CD14-positive monocyte (primary cell): ENCODE results near the gene BAZ1A. TPM values are rescaled to one million over a fixed set of nuclear protein-coding genes. Genes with fewer than 3 reads are reported as not detected.
A peak's percentile ranks its signal among the peaks of the same experiment; 100 is the strongest.

Experiments used
- DNase-seq, 3 donors: peaks; one replicate each; pipeline ENCODE4 v3.0.0-alpha.2; 2011 to 2022
- H2AFZ ChIP-seq: 2 replicates; pipeline ENCODE4 v1.6.0; 2012; ENCODE audit warnings: mild to moderate bottlenecking, low read depth, low read length, inconsistent platforms; ENCODE audit not compliant: insufficient read depth, poor library complexity, severe bottlenecking
- H3K27ac ChIP-seq, 2 donors: 1 replicate in 1 of 2; 2 replicates in 1 of 2; pipeline ENCODE4 v1.5.1; 2012 to 2013; ENCODE audit warnings: low read length in 2 of 2, control low read depth in 1 of 2, inconsistent platforms in 1 of 2, low read depth in 1 of 2, mild to moderate bottlenecking in 1 of 2
- H3K27me3 ChIP-seq, 2 donors: one replicate each; pipeline versions ENCODE4 v1.6.0 to v1.6.1; 2011 to 2013; ENCODE audit warnings: low read length in 2 of 2; ENCODE audit not compliant: control insufficient read depth in 2 of 2, insufficient read depth in 2 of 2
- H3K36me3 ChIP-seq, 2 donors: replicated peaks in 1 of 2; 1 replicate in 1 of 2; 2 replicates in 1 of 2; pipeline versions ENCODE4 v1.5.1 to v1.6.1; 2012 to 2013; ENCODE audit warnings: low read length in 2 of 2, control low read depth in 1 of 2, inconsistent platforms in 1 of 2, mild to moderate bottlenecking in 1 of 2; ENCODE audit not compliant: insufficient read depth in 2 of 2, control insufficient read depth in 1 of 2
- H3K4me1 ChIP-seq, 2 donors: 1 replicate in 1 of 2; 2 replicates in 1 of 2; pipeline versions ENCODE4 v1.5.1 to v1.6.1; 2012 to 2013; ENCODE audit warnings: low read length in 2 of 2, control low read depth in 1 of 2, inconsistent platforms in 1 of 2, mild to moderate bottlenecking in 1 of 2, moderate library complexity in 1 of 2; ENCODE audit not compliant: insufficient read depth in 2 of 2, control insufficient read depth in 1 of 2
- H3K4me2 ChIP-seq: replicated peaks from 2 replicates; pipeline ENCODE3; 2012; ENCODE audit warnings: low read length, moderate library complexity, mild to moderate bottlenecking; ENCODE audit not compliant: poor library complexity, severe bottlenecking; ENCODE audit errors: extremely low read depth
- H3K4me3 ChIP-seq, 3 experiments: fragments of 200-600 bp in 1 of 3; sonication (generic) in 1 of 3; replicated peaks in 1 of 3; 1 replicate in 2 of 3; 2 replicates in 1 of 3; pipeline ENCODE4 v1.5.1; 2011 to 2013; ENCODE audit warnings: low read length in 3 of 3, mild to moderate bottlenecking in 3 of 3, control low read depth in 2 of 3, low read depth in 2 of 3, inconsistent platforms in 1 of 3, moderate library complexity in 1 of 3
- H3K79me2 ChIP-seq: 2 replicates; pipeline ENCODE4 v1.6.0; 2012; ENCODE audit warnings: mild to moderate bottlenecking, control low read depth, inconsistent platforms, low read length, moderate library complexity; ENCODE audit not compliant: insufficient read depth
- H3K9ac ChIP-seq: 2 replicates; pipeline ENCODE4 v1.6.0; 2017; ENCODE audit warnings: low read length, mild to moderate bottlenecking; ENCODE audit not compliant: insufficient read depth, poor library complexity, severe bottlenecking
- H3K9me3 ChIP-seq, 2 donors: replicated peaks in 1 of 2; 1 replicate in 1 of 2; 2 replicates in 1 of 2; pipeline versions ENCODE4 v1.5.1 to v1.6.1; 2012 to 2013; ENCODE audit warnings: low read length in 2 of 2, control low read depth in 1 of 2; ENCODE audit not compliant: control insufficient read depth in 1 of 2, insufficient read depth in 1 of 2
- H4K20me1 ChIP-seq: 2 replicates; pipeline ENCODE4 v1.6.0; 2012; ENCODE audit warnings: mild to moderate bottlenecking, low read length, control low read depth, moderate library complexity; ENCODE audit not compliant: insufficient read depth
- H3K27ac Mint-ChIP-seq, 7 donors: one replicate each; pipeline ENCODE4 v1.8.0; 2020; ENCODE audit warnings: mild to moderate bottlenecking in 7 of 7, mixed read lengths in 7 of 7, moderate library complexity in 6 of 7, inconsistent platforms in 2 of 7
- H3K27me3 Mint-ChIP-seq, 3 donors: one replicate each; pipeline ENCODE4 v1.8.0; 2021 to 2022; ENCODE audit warnings: low read depth in 3 of 3, mild to moderate bottlenecking in 3 of 3, mixed read lengths in 3 of 3, moderate library complexity in 3 of 3, inconsistent platforms in 1 of 3
- H3K36me3 Mint-ChIP-seq, 2 donors: one replicate each; pipeline ENCODE4 v1.8.0; 2020; ENCODE audit warnings: mixed read lengths in 2 of 2, inconsistent platforms in 1 of 2, mild to moderate bottlenecking in 1 of 2
- H3K4me1 Mint-ChIP-seq: one replicate; pipeline ENCODE4 v1.8.0; 2020; ENCODE audit warnings: mild to moderate bottlenecking, mixed read lengths
- H3K4me3 Mint-ChIP-seq, 2 donors: one replicate each; pipeline ENCODE4 v1.8.0; 2020; ENCODE audit warnings: mild to moderate bottlenecking in 2 of 2, mixed read lengths in 2 of 2, moderate library complexity in 1 of 2
- H3K9me3 Mint-ChIP-seq, 7 donors: one replicate each; pipeline ENCODE4 v1.8.0; 2020 to 2022; ENCODE audit warnings: mixed read lengths in 7 of 7, mild to moderate bottlenecking in 6 of 7, moderate library complexity in 6 of 7, inconsistent platforms in 2 of 7
- CTCF ChIP-seq: fragments of 200-600 bp; IDR thresholded peaks from one replicate; pipeline ENCODE4 v1.8.0; 2022; ENCODE audit warnings: antibody characterized with exemption, mild to moderate bottlenecking
- WGBS: methylation state at CpG from one replicate; pipeline ENCODE4 v1.1.5; 2013; ENCODE audit warnings: missing lambda C conversion rate; ENCODE audit not compliant: insufficient coverage; 5-methylcytosine and 5-hydroxymethylcytosine counted together
- intact Hi-C, 2 donors: fragments of 100-400 bp; cut with micrococcal nuclease; formaldehyde crosslinking; loops; one replicate each; pipeline versions ENCODE4 v1.15.0 to v1.15.1; 2023
- polyA plus RNA-seq, 3 donors: library from polyadenylated mRNA; depleted of rRNA in 1 of 3; unstranded in 2 of 3; stranded (reverse) in 1 of 3; fragments of 300-500 nt in 2 of 3; fragments of >200 nt in 1 of 3; fragmentation: Illumina TruSeq in 2 of 3; gene quantifications; 1 replicate in 2 of 3; 2 replicates in 1 of 3; pipeline ENCODE4 v1.2.3, GENCODE V29; 2012 to 2021

The BAZ1A gene
- polyA plus RNA-seq, 3 donors: 7.3 to 25.5 (median 12.7) TPM

GRCh38 chr14:34780646-34781045 is 94.5 kb downstream of the BAZ1A start:
- H3K4me1 ChIP-seq: no peaks in the 10 kb centered on the region
- Mint-ChIP-seq H3K36me3 (peaks cover 69 to 87% of the 10 kb centered on the region in 2 donors), H3K27me3 (no peaks in the 10 kb centered on the region), H3K4me1 (peaks cover 1% of the 10 kb centered on the region), H3K4me3 (no peak overlapping the region), H3K27ac (peak overlapping the region in 5 of 7 donors; percentile 30 to 83 (median 70)), H3K9me3 (no peaks in the 10 kb centered on the region)
- DNase-seq: no peak
- no peak overlapping the region for H2AFZ ChIP-seq
- peaks cover 3% of the 10 kb centered on the region for H3K79me2 ChIP-seq
- peaks cover 21% of the 10 kb centered on the region for H4K20me1 ChIP-seq
- H3K4me3 ChIP-seq: no peak overlapping the region
- no peaks in the 10 kb centered on the region for H3K27me3 ChIP-seq
- H3K4me2 ChIP-seq: no peak overlapping the region
- peaks cover 86 to 98% of the 10 kb centered on the region in 2 donors for H3K36me3 ChIP-seq
- no peak overlapping the region for H3K9ac ChIP-seq
- H3K27ac ChIP-seq: peak overlapping the region in 1 of 2 donors; percentile 20
- intact Hi-C loops: loop anchor here in 1 of 2 donors (10.0 kb wide), 1 partner anchor 314 kb away; no protein-coding TSS in a partner anchor
- TF ChIP-seq CTCF: no peak
- H3K9me3 ChIP-seq: no peaks in the 10 kb centered on the region

GRCh38 chr14:34778744-34779143 is 96.4 kb downstream of the BAZ1A start:
- H3K27ac ChIP-seq: no peak overlapping the region
- no peaks in the 10 kb centered on the region for H3K27me3 Mint-ChIP-seq

More at GRCh38 chr14:34778744-34779143, 96.4 kb downstream of the BAZ1A start:
- Histone ChIP-seq H3K79me2 (peaks cover 3% of the 10 kb centered on the region), H3K4me3 (no peak overlapping the region), H3K9ac (no peak overlapping the region), H3K4me2 (no peak overlapping the region), H2AFZ (no peak overlapping the region), H3K36me3 (peaks cover 95 to 99% of the 10 kb centered on the region in 2 donors), H3K9me3 (no peaks in the 10 kb centered on the region), H3K27me3 (no peaks in the 10 kb centered on the region), H3K4me1 (no peaks in the 10 kb centered on the region), H4K20me1 (peaks cover 38% of the 10 kb centered on the region)
- no peaks in the 10 kb centered on the region for H3K9me3 Mint-ChIP-seq
- H3K27ac Mint-ChIP-seq: no peak overlapping the region
- peaks cover 1% of the 10 kb centered on the region for H3K4me1 Mint-ChIP-seq
- intact Hi-C loops: no loop called here
- DNase-seq: no peak
- TF ChIP-seq CTCF: no peak
- no peak overlapping the region for H3K4me3 Mint-ChIP-seq
- 100% methylated on average over 3 of the region's 3 CpGs for WGBS
- H3K36me3 Mint-ChIP-seq: peaks cover 72 to 91% of the 10 kb centered on the region in 2 donors
